DND-41 (cell line): ENCODE data around the gene WFIKKN2.

ENCODE experiments used
- ATAC-seq: fragments of 200-7000 bp; cut with Tn5 transposase; 3 replicates; pipeline ENCODE4 v1.9.1; 2021; ENCODE audit warnings: low read depth; ENCODE audit not compliant: insufficient read depth
- DNase-seq: peaks from one replicate; pipeline ENCODE4 v3.0.0-alpha.2; 2020
- H2AFZ ChIP-seq: 2 replicates; pipeline ENCODE4 v1.6.0; 2012; ENCODE audit warnings: low read depth, low read length
- H3K27ac ChIP-seq: 2 replicates; pipeline ENCODE4 v1.5.1; 2012; ENCODE audit warnings: low read length, inconsistent platforms
- H3K27me3 ChIP-seq: fragments of 200-600 bp; sonication (generic); 2 replicates; pipeline ENCODE4 v1.6.0; 2012; ENCODE audit warnings: low read length, mild to moderate bottlenecking, inconsistent platforms; ENCODE audit not compliant: insufficient read depth, poor library complexity
- H3K36me3 ChIP-seq: 2 replicates; pipeline ENCODE4 v1.5.1; 2012; ENCODE audit warnings: low read length, inconsistent platforms; ENCODE audit not compliant: insufficient read depth
- H3K4me1 ChIP-seq: 2 replicates; pipeline ENCODE4 v1.5.1; 2012; ENCODE audit warnings: mild to moderate bottlenecking, low read length; ENCODE audit not compliant: insufficient read depth
- H3K4me2 ChIP-seq: 2 replicates; pipeline ENCODE4 v1.6.0; 2012; ENCODE audit warnings: mild to moderate bottlenecking, moderate library complexity, low read length, inconsistent platforms; ENCODE audit not compliant: insufficient read depth
- H3K4me3 ChIP-seq, 2 experiments: fragments of 200-600 bp in 1 of 2; shearing (Covaris generic) in 1 of 2; 2 replicates each; pipeline ENCODE4 v1.5.1; 2012 to 2016; ENCODE audit warnings: inconsistent platforms in 2 of 2, low read length in 2 of 2, mild to moderate bottlenecking in 2 of 2, low read depth in 1 of 2, moderate library complexity in 1 of 2
- H3K79me2 ChIP-seq: 2 replicates; pipeline ENCODE4 v1.6.0; 2012; ENCODE audit warnings: low read length, inconsistent platforms; ENCODE audit not compliant: insufficient read depth
- H3K9ac ChIP-seq: 2 replicates; pipeline ENCODE4 v1.6.0; 2012; ENCODE audit warnings: low read depth, mild to moderate bottlenecking, inconsistent platforms, low read length, moderate library complexity
- H3K9me3 ChIP-seq: 2 replicates; pipeline ENCODE4 v1.5.1; 2012; ENCODE audit warnings: low read length, moderate library complexity, mild to moderate bottlenecking, inconsistent platforms; ENCODE audit not compliant: insufficient read depth, severe bottlenecking
- H4K20me1 ChIP-seq: 2 replicates; pipeline ENCODE4 v1.6.0; 2012; ENCODE audit warnings: low read length; ENCODE audit not compliant: insufficient read depth
- EZH2 ChIP-seq: IDR thresholded peaks from 3 replicates; pipeline ENCODE4 v1.6.1; 2012; ENCODE audit warnings: borderline replicate concordance, low read depth, mild to moderate bottlenecking, moderate library complexity, low read length, inconsistent platforms; ENCODE audit not compliant: severe bottlenecking
- TF ChIP-seq, protein P1 (sequence below): IDR thresholded peaks from 2 replicates; pipeline ENCODE4 v1.5.1; 2012; ENCODE audit warnings: borderline replicate concordance, low read length, moderate library complexity, mild to moderate bottlenecking; ENCODE audit not compliant: poor library complexity, severe bottlenecking; ENCODE audit errors: extremely low read depth

The WFIKKN2 gene

DNA sequence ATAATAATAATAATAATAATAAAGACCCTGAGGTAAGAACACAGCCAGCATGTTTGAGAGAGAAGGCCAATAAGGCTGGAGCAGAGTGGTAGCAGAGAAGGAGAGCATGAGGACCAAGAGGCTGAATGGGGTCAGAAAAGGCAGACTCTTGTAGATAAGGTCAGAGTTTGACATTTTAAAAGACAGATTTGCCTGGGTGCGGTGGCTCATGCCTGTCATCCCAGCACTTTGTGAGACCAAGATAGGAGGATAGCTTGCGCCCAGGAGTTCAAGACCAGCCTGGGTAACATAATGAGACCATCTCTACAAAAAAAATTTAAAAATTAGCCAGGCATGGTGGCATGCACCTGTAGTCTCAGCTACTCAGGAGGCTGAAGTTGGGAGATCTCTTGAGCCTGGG, 11.0 kb upstream of the WFIKKN2 start:
- Histone ChIP-seq H3K27ac (no peak overlapping the region), H3K9ac (no peak overlapping the region), H3K4me1 (no peaks in the 10 kb centered on the region), H2AFZ (no peak overlapping the region), H3K4me3 (no peak overlapping the region), H3K4me2 (no peak overlapping the region), H3K36me3 (no peaks in the 10 kb centered on the region), H3K27me3 (peaks cover 3% of the 10 kb centered on the region), H3K9me3 (no peaks in the 10 kb centered on the region), H3K79me2 (no peaks in the 10 kb centered on the region), H4K20me1 (no peaks in the 10 kb centered on the region)
- ATAC-seq: no peak
- TF ChIP-seq, protein P1, sequence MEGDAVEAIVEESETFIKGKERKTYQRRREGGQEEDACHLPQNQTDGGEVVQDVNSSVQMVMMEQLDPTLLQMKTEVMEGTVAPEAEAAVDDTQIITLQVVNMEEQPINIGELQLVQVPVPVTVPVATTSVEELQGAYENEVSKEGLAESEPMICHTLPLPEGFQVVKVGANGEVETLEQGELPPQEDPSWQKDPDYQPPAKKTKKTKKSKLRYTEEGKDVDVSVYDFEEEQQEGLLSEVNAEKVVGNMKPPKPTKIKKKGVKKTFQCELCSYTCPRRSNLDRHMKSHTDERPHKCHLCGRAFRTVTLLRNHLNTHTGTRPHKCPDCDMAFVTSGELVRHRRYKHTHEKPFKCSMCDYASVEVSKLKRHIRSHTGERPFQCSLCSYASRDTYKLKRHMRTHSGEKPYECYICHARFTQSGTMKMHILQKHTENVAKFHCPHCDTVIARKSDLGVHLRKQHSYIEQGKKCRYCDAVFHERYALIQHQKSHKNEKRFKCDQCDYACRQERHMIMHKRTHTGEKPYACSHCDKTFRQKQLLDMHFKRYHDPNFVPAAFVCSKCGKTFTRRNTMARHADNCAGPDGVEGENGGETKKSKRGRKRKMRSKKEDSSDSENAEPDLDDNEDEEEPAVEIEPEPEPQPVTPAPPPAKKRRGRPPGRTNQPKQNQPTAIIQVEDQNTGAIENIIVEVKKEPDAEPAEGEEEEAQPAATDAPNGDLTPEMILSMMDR: no peak
- TF ChIP-seq EZH2: no peak
- DNase-seq: no peak

DNA sequence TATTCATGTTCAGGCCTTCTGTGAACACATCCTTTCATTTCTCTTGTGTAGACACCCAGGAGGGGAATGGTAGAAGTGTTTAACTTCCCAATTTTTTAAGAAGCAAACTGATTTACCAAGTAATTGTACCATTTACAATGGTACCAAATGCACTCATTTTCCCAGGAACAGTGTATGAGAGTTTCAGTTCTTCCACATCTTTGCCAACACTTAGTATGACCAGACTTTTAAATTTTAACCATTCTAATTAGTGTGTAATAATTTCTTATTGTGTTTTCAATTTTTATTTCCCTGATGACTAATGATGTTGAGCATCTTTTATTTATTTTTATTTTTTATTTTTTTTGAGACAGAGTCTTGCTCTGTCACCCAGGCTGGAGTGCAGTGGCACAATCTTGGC, 10.2 kb upstream of the WFIKKN2 start:
- TF ChIP-seq EZH2: no peak
- TF ChIP-seq, protein P1: no peak
- Histone ChIP-seq H2AFZ (no peak overlapping the region), H3K4me2 (no peak overlapping the region), H3K4me1 (no peaks in the 10 kb centered on the region), H4K20me1 (no peaks in the 10 kb centered on the region), H3K4me3 (no peak overlapping the region), H3K9ac (no peak overlapping the region), H3K79me2 (no peaks in the 10 kb centered on the region), H3K27me3 (no peaks in the 10 kb centered on the region), H3K27ac (no peak overlapping the region), H3K9me3 (no peaks in the 10 kb centered on the region), H3K36me3 (no peaks in the 10 kb centered on the region)
- ATAC-seq: no peak
- no peak for DNase-seq

DNA sequence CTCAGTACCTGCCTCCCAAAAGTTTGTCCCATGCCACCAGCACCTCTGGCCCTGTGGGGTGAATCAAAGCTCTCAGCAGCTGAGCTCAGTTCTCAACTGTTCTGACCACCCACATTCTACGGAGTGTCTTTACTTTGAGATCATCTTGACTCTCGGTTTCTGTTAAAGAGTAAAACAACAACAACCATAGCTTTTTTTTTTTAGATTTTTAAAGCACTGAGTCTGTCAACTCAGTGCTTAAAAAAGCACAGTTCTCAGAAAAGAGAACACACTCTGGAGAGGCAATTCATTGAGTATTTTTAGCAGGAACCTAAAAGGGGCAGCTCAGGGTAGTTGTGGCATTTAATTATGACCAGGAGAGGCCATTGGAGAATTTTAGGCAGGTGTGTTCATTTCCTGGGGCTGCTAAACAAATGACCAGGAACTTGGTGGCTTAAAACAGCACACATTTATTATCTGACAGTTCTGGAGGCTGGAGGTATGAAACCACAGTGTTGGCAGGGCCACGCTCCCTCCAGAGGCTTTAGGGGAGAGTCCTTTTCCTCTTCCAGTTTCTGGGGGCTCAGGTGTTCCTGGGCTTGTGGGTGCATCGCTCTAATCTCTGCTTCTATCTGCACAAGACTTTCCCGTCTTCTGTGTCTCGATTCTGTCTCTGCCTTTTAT, 6.7 kb upstream of the WFIKKN2 start:
- Histone ChIP-seq H3K79me2 (no peaks in the 10 kb centered on the region), H3K9ac (no peak overlapping the region), H3K4me3 (no peak overlapping the region), H2AFZ (no peak overlapping the region), H3K27me3 (no peaks in the 10 kb centered on the region), H4K20me1 (no peaks in the 10 kb centered on the region), H3K4me2 (no peak overlapping the region), H3K9me3 (no peaks in the 10 kb centered on the region), H3K4me1 (no peaks in the 10 kb centered on the region), H3K36me3 (no peaks in the 10 kb centered on the region), H3K27ac (no peak overlapping the region)
- ATAC-seq (no peak), DNase-seq (no peak)
- no peak for TF ChIP-seq EZH2
- TF ChIP-seq, protein P1: no peak
